SK-N-SH (cell line): ENCODE results near the gene MIDN. TPM values are rescaled to one million over a fixed set of nuclear protein-coding genes. Genes with fewer than 3 reads are reported as not detected.
A peak's percentile ranks its signal among the peaks of the same experiment; 100 is the strongest.
"Not testable (repeated sequence)": the region's sequence is repeated elsewhere in the genome, so short reads cannot be mapped to it uniquely, and the experiment has no call there.

Experiments used
- CTCF ChIA-PET: fragments of 300-600, 350-600 bp; formaldehyde crosslinking; extraction: SDS; loops from one replicate; lab custom pipeline; 2021; lab: Yijun Ruan, JAX
- POLR2A ChIA-PET: fragments of 350-600 bp; sonication (Branson Sonifier 250); formaldehyde crosslinking; extraction: SDS; loops from one replicate; lab custom pipeline; 2020; ENCODE audit warnings: antibody characterized with exemption, inconsistent platforms; lab: Yijun Ruan, JAX
- DNase-seq: peaks from one replicate; pipeline ENCODE4 v3.0.0; 2012
- H2AFZ ChIP-seq: fragments of 200-600 bp; sonication (generic); 2 replicates; pipeline ENCODE4 v1.8.1; 2016; ENCODE audit warnings: antibody characterized with exemption, mild to moderate bottlenecking, low read depth
- H3F3A ChIP-seq: fragments of 200-600 bp; sonication (generic); replicated peaks from 2 replicates; pipeline ENCODE3; 2016; ENCODE audit warnings: antibody characterized with exemption, mild to moderate bottlenecking; ENCODE audit not compliant: insufficient read depth
- H3K27ac ChIP-seq, 2 experiments: fragments of 200-500 bp in 1 of 2; fragments of 200-600 bp in 1 of 2; sonication (Bioruptor generic) in 1 of 2; sonication (generic), shearing (Covaris generic) in 1 of 2; 2 replicates each; pipeline versions ENCODE4 v1.5.1 to v1.6.1; 2014 to 2016; ENCODE audit warnings: low read depth in 2 of 2, inconsistent platforms in 1 of 2, low read length in 1 of 2, mild to moderate bottlenecking in 1 of 2, mixed read lengths in 1 of 2
- H3K27me3 ChIP-seq: fragments of 200-600 bp; sonication (generic), shearing (Covaris generic); 2 replicates; pipeline ENCODE4 v1.6.1; 2016; ENCODE audit warnings: mixed run types; ENCODE audit not compliant: insufficient read depth
- H3K36me3 ChIP-seq, 2 experiments: fragments of 200-500 bp in 1 of 2; fragments of 200-600 bp in 1 of 2; sonication (Bioruptor generic) in 1 of 2; sonication (generic) in 1 of 2; replicated peaks in 1 of 2; 2 replicates each; pipeline versions ENCODE3 to v1.5.1; 2014 to 2016; ENCODE audit warnings: low read length in 1 of 2, mild to moderate bottlenecking in 1 of 2; ENCODE audit not compliant: insufficient read depth in 2 of 2, control insufficient read depth in 1 of 2
- H3K4me1 ChIP-seq, 2 experiments: fragments of 200-500 bp in 1 of 2; fragments of 200-600 bp in 1 of 2; sonication (Bioruptor generic) in 1 of 2; sonication (generic), shearing (Covaris generic) in 1 of 2; 2 replicates each; pipeline versions ENCODE4 v1.5.1 to v1.6.1; 2014 to 2016; ENCODE audit warnings: low read depth in 1 of 2, low read length in 1 of 2, mixed run types in 1 of 2; ENCODE audit not compliant: insufficient read depth in 2 of 2, control insufficient read depth in 1 of 2
- H3K4me2 ChIP-seq: fragments of 200-600 bp; sonication (generic), shearing (Covaris generic); 2 replicates; pipeline ENCODE4 v1.6.1; 2017; ENCODE audit warnings: mixed run types
- H3K4me3 ChIP-seq, 2 experiments: fragments of 200-500 bp in 1 of 2; fragments of 200-600 bp in 1 of 2; sonication (Bioruptor generic) in 1 of 2; sonication (generic), shearing (Covaris generic) in 1 of 2; 2 replicates each; pipeline versions ENCODE4 v1.5.1 to v1.8.1; 2014 to 2016; ENCODE audit warnings: low read depth in 2 of 2, inconsistent platforms in 1 of 2, low read length in 1 of 2, mild to moderate bottlenecking in 1 of 2, mixed read lengths in 1 of 2, moderate library complexity in 1 of 2
- H3K79me2 ChIP-seq: fragments of 200-600 bp; sonication (generic); 2 replicates; pipeline ENCODE4 v1.8.1; 2017; ENCODE audit warnings: mild to moderate bottlenecking; ENCODE audit not compliant: insufficient read depth
- H3K9ac ChIP-seq: fragments of 200-600 bp; sonication (generic); 2 replicates; pipeline ENCODE4 v1.6.1; 2017; ENCODE audit warnings: mixed run types
- H3K9me2 ChIP-seq: fragments of 200-600 bp; sonication (generic); 2 replicates; pipeline ENCODE4 v1.6.1; 2017; ENCODE audit warnings: mixed run types
- H3K9me3 ChIP-seq: fragments of 200-600 bp; sonication (generic); 2 replicates; pipeline ENCODE4 v1.6.1; 2017; ENCODE audit warnings: mixed run types, mild to moderate bottlenecking, moderate library complexity
- H4K20me1 ChIP-seq: fragments of 200-600 bp; sonication (generic); 2 replicates; pipeline ENCODE4 v1.6.1; 2017; ENCODE audit warnings: mild to moderate bottlenecking, mixed run types; ENCODE audit not compliant: insufficient read depth
- ELF1 ChIP-seq: IDR thresholded peaks from 2 replicates; pipeline ENCODE4 v1.4.0; 2012
- EZH2phosphoT487 ChIP-seq: fragments of 200-600 bp; sonication (generic); IDR thresholded peaks from 2 replicates; pipeline ENCODE4 v1.6.1; 2017; ENCODE audit warnings: low read depth, mixed run types, mild to moderate bottlenecking, antibody characterized with exemption, moderate library complexity, borderline replicate concordance
- FOSL2 ChIP-seq: IDR thresholded peaks from 2 replicates; pipeline ENCODE4 v1.4.0; 2012; ENCODE audit warnings: low read depth, mild to moderate bottlenecking, moderate library complexity, borderline replicate concordance
- FOXM1 ChIP-seq: IDR thresholded peaks from 2 replicates; pipeline ENCODE4 v1.4.0; 2012; ENCODE audit warnings: low read depth, mild to moderate bottlenecking
- RCOR1 ChIP-seq: fragments of 150-350 bp; IDR thresholded peaks from 2 replicates; pipeline ENCODE4 v1.6.1; 2017; ENCODE audit warnings: antibody characterized with exemption, low read length
- SIN3A ChIP-seq: IDR thresholded peaks from 2 replicates; pipeline ENCODE4 v1.6.1; 2012; ENCODE audit warnings: low read depth, mild to moderate bottlenecking, low read length, moderate library complexity, borderline replicate concordance
- SMC3 ChIP-seq: IDR thresholded peaks from 2 replicates; pipeline ENCODE4 v1.6.1; 2012; ENCODE audit warnings: low read depth, low read length, improper control_type of control experiment
- TAF1 ChIP-seq: IDR thresholded peaks from 2 replicates; pipeline ENCODE4 v1.6.1; 2012; ENCODE audit warnings: low read depth, mild to moderate bottlenecking, low read length, moderate library complexity, borderline replicate concordance
- TCF12 ChIP-seq: IDR thresholded peaks from 2 replicates; pipeline ENCODE4 v1.4.0; 2012
- TEAD4 ChIP-seq: IDR thresholded peaks from 2 replicates; pipeline ENCODE4 v1.4.0; 2012; ENCODE audit warnings: mild to moderate bottlenecking, borderline replicate concordance; ENCODE audit not compliant: insufficient read depth
- USF1 ChIP-seq: IDR thresholded peaks from 2 replicates; pipeline ENCODE4 v1.4.0; 2012; ENCODE audit warnings: low read depth, borderline replicate concordance
- WGBS: methylation state at CpG from one replicate; pipeline ENCODE4 v1.1.6; 2017; ENCODE audit warnings: low lambda C conversion rate; 5-methylcytosine and 5-hydroxymethylcytosine counted together
- polyA plus RNA-seq, 3 experiments: library from polyadenylated mRNA; depleted of rRNA; stranded (reverse); fragments of >200 nt; gene quantifications; 2 replicates each; pipeline ENCODE4 v1.2.3, GENCODE V29; 2012
- TF ChIP-seq, protein P1 (sequence below): IDR thresholded peaks from 2 replicates; pipeline ENCODE4 v1.4.0; 2012; ENCODE audit warnings: low read depth, borderline replicate concordance
- TF ChIP-seq, protein P2 (sequence below): IDR thresholded peaks from 2 replicates; pipeline ENCODE4; 2012

MIDN gene
- polyA plus RNA-seq, 1 of the 3 experiments (the other 2 are of a cell fraction), result 13.9 TPM

- H3K79me2 ChIP-seq, result peaks cover 50% of the 10 kb centered on the region
- H3K9ac ChIP-seq, result no peak overlapping the region
- H3K27me3 ChIP-seq, result no peaks in the 10 kb centered on the region
- H3K9me3 ChIP-seq, result no peaks in the 10 kb centered on the region
- peaks cover 17 to 43% of the 10 kb centered on the region in 2 experiments; a peak in 3 of 4 replicates for H3K4me1 ChIP-seq
- H3K27ac ChIP-seq, result no peak overlapping the region; a peak in 2 of 4 replicates
- H3K36me3 ChIP-seq, result no peaks in the 10 kb centered on the region
- 94% methylated on average over 7 of the region's 26 CpGs for WGBS
- H3F3A ChIP-seq, result peaks cover 31% of the 10 kb centered on the region
- ChIA-PET CTCF (interaction anchor here (1.6 to 9.7 kb wide), 5 partner anchors 15 to 42 kb away, joined by 5 to 594 read pairs (median 44); partner anchors contain the start of genes CIRBP and FAM174C), POLR2A (interaction anchor here (1.1 to 2.9 kb wide), 3 partner anchors 20 to 24 kb away, joined by 6 to 110 read pairs (median 32); partner anchors contain the start of gene CIRBP)
- DNase-seq, result no peak
- TF ChIP-seq USF1, result no peak
- no peak for TF ChIP-seq TCF12
- TF ChIP-seq ELF1, result no peak
- TF ChIP-seq SMC3, result no peak
- TF ChIP-seq, all 33 proteins: peak for 0
- no peak overlapping the region for H2AFZ ChIP-seq
- no peak overlapping the region for H3K4me2 ChIP-seq
- H3K4me3 ChIP-seq, result no peak overlapping the region
- peaks cover 9% of the 10 kb centered on the region; the same call in 1 of the 2 replicates for H4K20me1 ChIP-seq
- H3K9me2 ChIP-seq, result no peaks in the 10 kb centered on the region
Measured at GRCh38 chr19:1245494-1246264, 2.7 kb upstream of the MIDN start.

DNA sequence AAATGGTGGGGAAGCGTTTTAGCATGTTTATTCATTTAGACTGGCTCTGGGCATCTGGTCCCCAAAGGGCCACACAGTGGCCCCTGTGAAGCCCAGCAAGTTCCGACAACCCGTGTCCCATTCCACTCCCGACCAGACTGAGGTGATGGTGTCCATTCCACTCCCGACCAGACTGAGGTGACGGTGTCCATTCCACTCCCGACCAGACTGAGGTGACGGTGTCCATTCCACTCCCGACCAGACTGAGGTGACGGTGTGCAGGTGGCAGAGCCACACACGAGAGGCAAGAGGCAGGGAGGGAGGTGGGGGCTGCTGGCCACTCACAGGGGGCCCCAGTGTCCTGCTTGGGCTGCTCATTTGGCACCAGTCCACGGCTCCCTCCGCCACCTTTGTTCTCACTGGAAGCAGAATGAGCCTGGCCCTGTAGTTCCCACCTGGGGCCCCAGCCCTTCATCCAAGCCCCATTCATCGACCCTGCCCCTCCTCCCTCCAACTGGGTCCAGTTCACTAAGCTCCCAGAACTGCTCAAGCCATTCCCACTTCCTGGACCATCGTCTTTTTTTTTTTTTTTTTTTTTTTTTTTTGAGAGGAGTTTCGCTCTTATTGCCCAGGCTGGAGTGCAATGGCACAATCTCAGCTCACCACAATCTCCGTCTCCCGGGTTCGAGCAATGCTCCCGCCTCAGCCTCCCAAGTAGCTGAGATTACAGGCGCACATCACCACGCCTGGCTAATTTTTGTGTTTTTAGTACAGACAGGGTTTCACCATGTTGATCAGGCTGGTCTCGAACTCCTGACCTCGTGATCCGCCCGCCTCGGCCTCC lies 1.9 kb upstream of the MIDN start:
- H3K79me2 ChIP-seq, result peaks cover 51% of the 10 kb centered on the region
- peak overlapping the region in 1 of 2 experiments; percentile 17; a peak in 1 of 4 replicates for H3K27ac ChIP-seq
- not testable (repeated sequence) for DNase-seq, H3K4me2 ChIP-seq, H3K9me3 ChIP-seq, H3K36me3 ChIP-seq, H3K27me3 ChIP-seq, H3K9me2 ChIP-seq, H2AFZ ChIP-seq, H3K4me3 ChIP-seq, H3K9ac ChIP-seq
- H4K20me1 ChIP-seq, result peaks cover 17% of the 10 kb centered on the region; the same call in 1 of the 2 replicates
- CTCF ChIA-PET, result interaction anchor here (1.2 to 9.7 kb wide), 3 partner anchors 14 to 33 kb away, joined by 3 to 594 read pairs (median 44); partner anchors contain the start of gene CIRBP
- POLR2A ChIA-PET, result interaction anchor here (1.1 to 1.5 kb wide), 2 partner anchors 20 to 22 kb away, joined by 5 to 6 read pairs; partner anchors contain the start of gene CIRBP
- peaks cover 17 to 41% of the 10 kb centered on the region in 2 experiments; a peak in 3 of 4 replicates for H3K4me1 ChIP-seq
- 81% methylated on average over 23 of the region's 27 CpGs for WGBS
- H3F3A ChIP-seq, result peaks cover 33% of the 10 kb centered on the region

GRCh38 chr19:1247748-1248138 lies 640 bp upstream of the MIDN start:
- H3K27ac ChIP-seq, result peak overlapping the region; percentile 83 to 96
- peaks cover 51% of the 10 kb centered on the region for H3K79me2 ChIP-seq
- WGBS, result 100% methylated on average over 3 of the region's 8 CpGs
- POLR2A ChIA-PET, result interaction anchor here (1.5 kb wide), 1 partner anchor 21 kb away, joined by 5 read pairs; the partner anchor contains the start of gene CIRBP
- CTCF ChIA-PET, result interaction anchor here (9.7 kb wide), 1 partner anchor 13 kb away, joined by 594 read pairs; the partner anchor contains the start of gene CIRBP
- H3K27me3 ChIP-seq, result no peaks in the 10 kb centered on the region
- peaks cover 19% of the 10 kb centered on the region; the same call in 1 of the 2 replicates for H4K20me1 ChIP-seq
- peaks cover 42% of the 10 kb centered on the region for H3F3A ChIP-seq
- H3K4me3 ChIP-seq, result peak overlapping the region; percentile 72 to 88; a peak in 3 of 4 replicates
- H3K4me2 ChIP-seq, result peak overlapping the region; percentile 84; the same call in 1 of the 2 replicates
- no peak overlapping the region for H2AFZ ChIP-seq
- no peaks in the 10 kb centered on the region for H3K9me2 ChIP-seq
- H3K36me3 ChIP-seq, result peaks cover 0 to 8% of the 10 kb centered on the region in 2 experiments
- peaks cover 17 to 35% of the 10 kb centered on the region in 2 experiments; a peak in 3 of 4 replicates for H3K4me1 ChIP-seq
- DNase-seq, result no peak
- H3K9ac ChIP-seq, result peak overlapping the region; percentile 96
- H3K9me3 ChIP-seq, result no peaks in the 10 kb centered on the region
- no peak for TF ChIP-seq FOXM1
- TF ChIP-seq, protein P1, sequence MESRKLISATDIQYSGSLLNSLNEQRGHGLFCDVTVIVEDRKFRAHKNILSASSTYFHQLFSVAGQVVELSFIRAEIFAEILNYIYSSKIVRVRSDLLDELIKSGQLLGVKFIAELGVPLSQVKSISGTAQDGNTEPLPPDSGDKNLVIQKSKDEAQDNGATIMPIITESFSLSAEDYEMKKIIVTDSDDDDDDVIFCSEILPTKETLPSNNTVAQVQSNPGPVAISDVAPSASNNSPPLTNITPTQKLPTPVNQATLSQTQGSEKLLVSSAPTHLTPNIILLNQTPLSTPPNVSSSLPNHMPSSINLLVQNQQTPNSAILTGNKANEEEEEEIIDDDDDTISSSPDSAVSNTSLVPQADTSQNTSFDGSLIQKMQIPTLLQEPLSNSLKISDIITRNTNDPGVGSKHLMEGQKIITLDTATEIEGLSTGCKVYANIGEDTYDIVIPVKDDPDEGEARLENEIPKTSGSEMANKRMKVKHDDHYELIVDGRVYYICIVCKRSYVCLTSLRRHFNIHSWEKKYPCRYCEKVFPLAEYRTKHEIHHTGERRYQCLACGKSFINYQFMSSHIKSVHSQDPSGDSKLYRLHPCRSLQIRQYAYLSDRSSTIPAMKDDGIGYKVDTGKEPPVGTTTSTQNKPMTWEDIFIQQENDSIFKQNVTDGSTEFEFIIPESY, result no peak
- TF ChIP-seq, protein P2, sequence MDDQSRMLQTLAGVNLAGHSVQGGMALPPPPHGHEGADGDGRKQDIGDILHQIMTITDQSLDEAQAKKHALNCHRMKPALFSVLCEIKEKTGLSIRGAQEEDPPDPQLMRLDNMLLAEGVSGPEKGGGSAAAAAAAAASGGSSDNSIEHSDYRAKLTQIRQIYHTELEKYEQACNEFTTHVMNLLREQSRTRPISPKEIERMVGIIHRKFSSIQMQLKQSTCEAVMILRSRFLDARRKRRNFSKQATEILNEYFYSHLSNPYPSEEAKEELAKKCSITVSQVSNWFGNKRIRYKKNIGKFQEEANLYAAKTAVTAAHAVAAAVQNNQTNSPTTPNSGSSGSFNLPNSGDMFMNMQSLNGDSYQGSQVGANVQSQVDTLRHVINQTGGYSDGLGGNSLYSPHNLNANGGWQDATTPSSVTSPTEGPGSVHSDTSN, result no peak
- no peak for TF ChIP-seq SIN3A
- TF ChIP-seq TAF1, result no peak
- TF ChIP-seq RCOR1, result no peak
- no peak for TF ChIP-seq FOSL2
- TF ChIP-seq TEAD4, result no peak
- no peak for TF ChIP-seq EZH2phosphoT487
